SJSA1 (cell line): ENCODE measurements around the gene ARHGEF2. TPM values are rescaled to one million over a fixed set of nuclear protein-coding genes. Genes with fewer than 3 reads are reported as not detected.
A peak's percentile ranks its signal among the peaks of the same experiment; 100 is the strongest.
"Not testable (repeated sequence)": the region's sequence is repeated elsewhere in the genome, so short reads cannot be mapped to it uniquely, and the experiment has no call there.

Source experiments
- DNase-seq, 2 experiments: peaks; one replicate each; pipeline ENCODE4 v3.0.0-alpha.2; 2015 to 2020; ENCODE audit warnings: low spot score in 2 of 2, low read depth in 1 of 2
- H3K27ac ChIP-seq: fragments of 250-450 bp; sonication (Bioruptor Pico); 2 replicates; pipeline ENCODE4 v1.5.1; 2020; ENCODE audit warnings: mild to moderate bottlenecking, moderate library complexity
- H3K27me3 ChIP-seq: fragments of 250-450 bp; sonication (Bioruptor Pico); replicated peaks from 2 replicates; pipeline ENCODE4 v1.5.1; 2020; ENCODE audit warnings: mild to moderate bottlenecking, moderate library complexity
- H3K36me3 ChIP-seq: fragments of 250-450 bp; sonication (Bioruptor Pico); 2 replicates; pipeline ENCODE4 v1.5.1; 2020; ENCODE audit warnings: mild to moderate bottlenecking
- H3K4me1 ChIP-seq: fragments of 250-450 bp; sonication (Bioruptor Pico); replicated peaks from 2 replicates; pipeline ENCODE4 v1.6.1; 2021; ENCODE audit warnings: mild to moderate bottlenecking
- H3K4me3 ChIP-seq: fragments of 250-450 bp; sonication (Bioruptor Pico); 2 replicates; pipeline ENCODE4 v1.5.1; 2020; ENCODE audit warnings: mild to moderate bottlenecking
- H3K9me3 ChIP-seq: fragments of 250-450 bp; sonication (Bioruptor Pico); replicated peaks from 2 replicates; pipeline ENCODE4 v1.5.1; 2020; ENCODE audit warnings: mild to moderate bottlenecking
- total RNA-seq: library from RNA; depleted of rRNA; stranded (reverse); fragments of >200 nt; shearing (Covaris generic); gene quantifications from 2 replicates; pipeline ENCODE4 v1.2.3, GENCODE V29; 2014

The ARHGEF2 gene
- total RNA-seq, 1 experiment from 2014 or later: 81.1 TPM

DNA sequence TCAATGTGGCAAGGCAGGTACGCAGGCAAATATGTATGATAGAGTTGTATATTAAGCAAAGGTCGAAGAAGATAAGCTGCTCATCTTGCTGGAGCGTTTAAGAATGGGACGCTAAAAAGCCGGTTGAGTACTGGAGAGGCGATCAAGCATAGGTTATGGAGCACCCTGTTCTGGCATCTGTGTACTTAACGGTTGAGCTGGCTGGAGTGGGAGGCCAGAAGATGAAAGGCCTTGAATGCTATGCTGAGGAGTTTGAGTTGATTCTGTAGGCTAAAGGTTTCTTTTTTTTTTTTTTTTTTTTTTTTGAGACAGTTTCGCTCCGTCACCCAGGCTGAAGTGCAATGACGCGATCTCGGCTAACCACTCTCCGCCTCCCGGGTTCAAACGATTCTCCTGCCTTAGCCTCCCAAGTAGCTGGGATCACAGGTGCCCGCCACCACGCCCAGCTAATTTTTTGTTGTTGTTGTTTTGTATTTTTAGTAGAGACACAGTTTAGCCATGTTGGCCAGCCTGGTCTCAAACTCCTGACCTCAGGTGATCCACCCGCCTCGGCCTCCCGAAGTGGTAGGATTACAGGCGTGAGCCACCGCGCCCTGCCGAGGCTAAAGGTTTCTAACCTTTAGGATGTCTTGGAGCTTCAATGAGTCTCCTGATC lies 43.3 kb downstream of the ARHGEF2 start:
- Histone ChIP-seq H3K36me3 (peaks cover 41% of the 10 kb centered on the region), H3K27ac (peak overlapping the region; percentile 58), H3K27me3 (no peaks in the 10 kb centered on the region), H3K4me3 (peak overlapping the region; percentile 55), H3K4me1 (peaks cover 31% of the 10 kb centered on the region), H3K9me3 (no peaks in the 10 kb centered on the region)
- no peak for DNase-seq

DNA sequence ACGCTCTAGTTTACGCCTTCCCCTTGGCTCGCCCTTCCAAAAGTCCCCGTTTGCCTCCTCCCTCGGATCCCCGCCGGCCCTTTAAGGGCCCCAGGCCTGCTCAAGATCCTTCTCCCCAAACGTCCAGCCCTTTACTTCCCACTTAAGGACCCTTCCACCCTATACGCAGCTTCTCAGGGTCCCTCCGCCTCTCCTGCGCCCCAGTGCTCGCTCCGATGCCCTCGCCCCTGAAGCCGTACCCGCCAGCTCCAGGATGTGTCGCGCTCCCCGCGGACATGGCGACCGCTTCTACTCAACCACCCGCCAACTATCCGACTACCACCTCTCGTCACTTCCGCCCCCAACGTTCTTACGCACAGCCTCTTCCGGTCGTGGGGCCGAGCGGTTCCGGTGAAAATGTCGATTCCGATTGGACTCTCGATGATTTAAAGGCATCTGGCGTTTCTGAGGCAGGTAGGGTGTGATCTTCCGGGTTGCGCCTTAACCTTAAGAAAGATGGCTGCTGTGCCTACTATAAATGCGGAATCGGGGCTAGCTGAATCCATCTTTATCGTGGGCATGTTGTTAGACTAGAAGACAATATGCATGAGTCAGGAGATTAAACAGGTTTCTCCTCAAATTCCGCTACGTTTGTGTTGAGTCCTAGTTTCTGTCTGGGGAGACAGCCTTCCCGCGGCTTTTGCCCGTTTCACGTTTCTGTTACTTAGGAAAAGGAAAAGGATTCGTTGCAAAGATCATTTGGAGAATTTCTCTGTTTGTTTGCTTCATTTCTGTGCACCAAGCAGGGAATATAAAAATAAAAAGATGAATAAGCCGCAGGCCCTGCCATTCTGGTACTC lies 44.0 kb downstream of the ARHGEF2 start, which contains the start of gene KHDC4:
Gene KHDC4, minus strand, starts transcription at position 317 of the 839 bp plus-strand sequence. Its CDS starts 40 bp downstream, at position 277.
- Histone ChIP-seq H3K9me3 (no peaks in the 10 kb centered on the region), H3K36me3 (peaks cover 48% of the 10 kb centered on the region), H3K4me1 (peaks cover 30% of the 10 kb centered on the region), H3K27me3 (no peaks in the 10 kb centered on the region), H3K27ac (peak within 1 kb of the TSS; percentile 60), H3K4me3 (peak within 1 kb of the TSS; percentile 55)
- DNase-seq: peak; percentile 96 to 97

DNA sequence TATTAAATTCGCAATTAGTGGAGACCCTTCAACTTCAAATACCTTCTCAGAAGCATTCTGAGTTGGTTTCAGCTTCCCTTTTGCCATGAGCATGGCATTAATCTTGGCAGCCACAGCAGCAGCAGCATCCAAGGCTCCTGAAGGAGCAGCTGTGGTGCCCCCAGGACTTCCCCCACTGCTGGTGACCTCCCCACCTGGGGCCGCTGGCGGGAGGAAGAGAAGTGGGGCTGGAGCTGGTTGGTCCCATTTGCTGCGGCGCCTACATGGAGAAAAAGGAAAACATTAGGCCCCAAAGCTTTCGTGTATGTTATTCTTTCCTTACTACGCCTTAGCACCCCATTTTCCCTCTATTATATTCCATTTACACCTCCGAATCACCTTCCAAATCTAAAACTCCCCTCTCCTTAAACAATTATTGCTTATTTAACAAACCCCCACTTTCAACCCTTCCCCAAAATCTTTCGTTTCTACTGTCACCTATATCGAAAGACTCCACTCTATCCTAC lies 44.7 kb downstream of the ARHGEF2 start:
- H3K4me1 ChIP-seq: peaks cover 30% of the 10 kb centered on the region
- H3K27ac ChIP-seq: peak overlapping the region; percentile 60
- no peaks in the 10 kb centered on the region for H3K27me3 ChIP-seq
- DNase-seq: no peak
- H3K4me3 ChIP-seq: peak overlapping the region; percentile 55
- H3K9me3 ChIP-seq: no peaks in the 10 kb centered on the region
- peaks cover 55% of the 10 kb centered on the region for H3K36me3 ChIP-seq

DNA sequence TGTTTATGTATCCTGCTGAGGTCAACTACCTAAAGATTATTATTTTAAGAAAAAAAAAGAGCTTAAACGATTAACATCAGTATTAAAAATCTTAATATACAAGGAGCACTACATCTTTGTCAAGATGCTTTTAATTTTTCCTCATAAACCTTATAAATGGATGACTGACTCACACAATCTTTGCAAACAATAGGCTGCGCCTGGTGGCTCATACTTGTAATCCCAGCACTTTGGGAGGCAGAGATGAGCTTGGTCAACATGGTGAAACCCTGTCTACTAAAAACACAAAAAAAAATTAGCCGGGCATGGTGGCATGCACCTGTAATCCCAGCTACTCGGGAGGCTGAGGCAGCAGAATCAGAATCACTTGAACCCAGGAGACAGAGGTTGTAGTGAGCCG lies 45.9 kb downstream of the ARHGEF2 start:
- H3K4me3 ChIP-seq: peak overlapping the region; percentile 55
- H3K9me3 ChIP-seq: no peaks in the 10 kb centered on the region
- H3K27me3 ChIP-seq: no peaks in the 10 kb centered on the region
- no peak for DNase-seq
- peaks cover 66% of the 10 kb centered on the region for H3K36me3 ChIP-seq
- H3K4me1 ChIP-seq: peaks cover 30% of the 10 kb centered on the region
- H3K27ac ChIP-seq: no peak overlapping the region

DNA sequence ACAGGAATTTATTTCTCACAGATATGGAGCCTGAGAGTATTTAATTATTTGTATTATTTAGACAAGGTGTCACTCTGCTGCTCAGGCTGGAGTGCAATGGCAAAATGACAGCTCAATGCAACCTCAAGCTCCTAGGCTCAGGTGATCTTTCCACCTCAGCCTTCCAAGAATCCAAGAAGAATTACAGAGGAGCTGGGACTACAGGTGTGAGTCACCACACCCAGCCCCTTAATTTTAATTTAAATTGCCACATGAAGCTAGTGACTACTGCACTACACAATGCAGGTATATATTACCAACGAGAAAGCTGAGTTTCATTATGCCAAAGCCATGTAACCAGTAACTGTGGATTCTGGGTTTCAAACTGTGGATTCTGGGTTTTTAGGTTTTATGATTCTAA lies 46.3 kb downstream of the ARHGEF2 start:
- peak overlapping the region; percentile 19; the same call in 1 of the 2 replicates for H3K27ac ChIP-seq
- H3K36me3 ChIP-seq: peaks cover 70% of the 10 kb centered on the region
- no peak for DNase-seq
- H3K4me1 ChIP-seq: peaks cover 30% of the 10 kb centered on the region
- H3K9me3 ChIP-seq: no peaks in the 10 kb centered on the region
- no peak overlapping the region for H3K4me3 ChIP-seq
- H3K27me3 ChIP-seq: no peaks in the 10 kb centered on the region

DNA sequence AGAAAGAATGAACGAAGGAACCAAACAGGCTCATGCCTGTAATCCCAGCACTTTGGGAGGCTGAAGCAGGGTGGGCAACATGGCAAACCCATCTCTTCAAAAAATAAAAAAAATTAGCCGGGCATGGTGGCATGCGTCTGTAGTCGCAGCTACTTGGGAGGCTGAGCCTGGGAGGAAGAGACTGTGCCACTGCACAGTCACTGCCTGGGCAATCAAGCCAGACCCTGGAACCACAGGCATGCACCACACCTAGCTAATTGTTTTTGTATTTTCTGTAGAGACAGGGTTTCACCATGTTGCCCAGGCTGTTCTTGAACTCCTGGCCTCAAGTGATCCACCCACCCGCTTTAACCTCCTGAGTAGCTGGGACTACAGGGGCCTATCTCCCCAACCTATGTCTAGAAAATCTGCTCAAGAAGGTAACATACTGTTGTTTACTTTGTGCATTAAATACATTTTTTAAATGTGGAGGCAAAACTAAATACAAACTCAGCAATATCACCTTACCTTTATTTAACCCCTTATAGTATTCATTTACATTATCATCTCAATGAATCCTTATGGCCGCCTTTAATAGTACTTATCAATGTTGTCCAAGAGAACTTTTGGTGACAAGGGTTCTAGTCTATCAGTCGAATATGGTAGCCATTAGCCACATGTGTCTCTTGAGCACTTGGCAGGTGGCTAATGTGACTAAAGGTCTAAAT lies 46.9 kb downstream of the ARHGEF2 start:
- Histone ChIP-seq H3K27me3 (no peaks in the 10 kb centered on the region), H3K4me3 (no peak overlapping the region)

DNA sequence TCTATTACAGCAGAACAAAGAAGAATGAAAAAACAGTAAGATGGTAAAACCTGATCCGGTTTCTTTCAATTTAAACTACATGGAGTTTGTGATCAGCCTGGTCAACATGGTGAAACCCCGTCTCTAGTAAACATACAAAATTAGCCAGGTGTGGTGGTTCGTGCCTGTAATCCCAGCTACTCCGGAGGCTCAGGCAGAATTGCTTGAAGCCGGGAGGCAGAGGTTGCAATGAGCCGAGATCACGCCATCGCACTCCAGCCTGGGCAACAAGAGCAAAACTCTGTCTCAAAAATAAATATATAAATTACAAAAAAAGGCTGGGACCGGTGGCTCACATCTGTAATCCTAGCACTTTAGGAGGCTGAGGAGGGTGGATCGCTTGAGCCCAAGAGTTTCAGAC lies 47.6 kb downstream of the ARHGEF2 start:
- peaks cover 84% of the 10 kb centered on the region for H3K36me3 ChIP-seq
- DNase-seq, H3K9me3 ChIP-seq, H3K27ac ChIP-seq, H3K27me3 ChIP-seq, H3K4me3 ChIP-seq: not testable (repeated sequence)
- peaks cover 30% of the 10 kb centered on the region for H3K4me1 ChIP-seq

More for the DNA sequence above, 46.9 kb downstream of the ARHGEF2 start:
- H3K27ac ChIP-seq: peak overlapping the region; percentile 19; the same call in 1 of the 2 replicates
- DNase-seq: no peak
- peaks cover 30% of the 10 kb centered on the region for H3K4me1 ChIP-seq
- peaks cover 76% of the 10 kb centered on the region for H3K36me3 ChIP-seq
- H3K9me3 ChIP-seq: no peaks in the 10 kb centered on the region

DNA sequence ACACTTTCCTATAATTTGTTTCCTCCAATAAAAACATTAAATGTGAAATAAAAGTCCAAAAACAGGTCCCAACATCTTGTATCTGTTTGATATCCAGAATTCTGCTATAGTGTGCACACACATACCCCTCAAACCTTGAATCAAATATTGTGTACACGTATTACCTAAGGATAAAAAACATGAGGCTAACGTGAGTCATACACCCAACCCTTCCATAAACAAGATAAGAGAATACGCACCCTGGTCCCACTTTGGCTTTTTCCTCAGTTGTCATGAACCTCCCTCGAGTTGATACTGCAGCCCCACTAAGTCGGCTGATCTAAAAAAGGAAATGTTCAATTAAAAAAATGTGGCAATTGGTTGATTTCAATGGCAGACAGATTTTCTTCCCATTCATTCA lies 49.3 kb downstream of the ARHGEF2 start:
- no peak for DNase-seq
- Histone ChIP-seq H3K27ac (no peak overlapping the region), H3K4me3 (no peak overlapping the region), H3K27me3 (no peaks in the 10 kb centered on the region), H3K4me1 (peaks cover 27% of the 10 kb centered on the region), H3K9me3 (no peaks in the 10 kb centered on the region), H3K36me3 (peaks cover 100% of the 10 kb centered on the region)

DNA sequence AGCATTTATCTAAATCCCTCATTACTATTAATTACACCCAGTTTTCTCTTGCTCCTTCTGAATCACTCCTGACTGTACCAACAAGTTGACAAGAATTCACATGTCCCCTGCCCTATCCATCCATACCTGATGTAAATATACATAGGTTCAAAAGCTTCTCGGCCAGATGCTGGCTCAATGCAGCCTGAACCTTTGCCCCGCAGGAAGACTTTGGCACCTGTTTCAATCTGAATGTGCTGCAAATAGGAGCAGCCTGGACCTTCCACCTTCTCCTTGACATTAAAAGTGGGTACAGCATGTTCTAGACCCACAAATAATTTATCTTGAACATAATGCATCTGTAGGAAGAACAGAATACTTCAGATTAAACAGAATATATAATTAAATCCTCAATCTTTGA lies 52.8 kb downstream of the ARHGEF2 start:
- DNase-seq: no peak
- Histone ChIP-seq H3K4me3 (no peak overlapping the region), H3K4me1 (peaks cover under 1% of the 10 kb centered on the region; the same call in 1 of the 2 replicates), H3K27ac (no peak overlapping the region), H3K27me3 (no peaks in the 10 kb centered on the region), H3K9me3 (no peaks in the 10 kb centered on the region), H3K36me3 (peaks cover 99% of the 10 kb centered on the region)

DNA sequence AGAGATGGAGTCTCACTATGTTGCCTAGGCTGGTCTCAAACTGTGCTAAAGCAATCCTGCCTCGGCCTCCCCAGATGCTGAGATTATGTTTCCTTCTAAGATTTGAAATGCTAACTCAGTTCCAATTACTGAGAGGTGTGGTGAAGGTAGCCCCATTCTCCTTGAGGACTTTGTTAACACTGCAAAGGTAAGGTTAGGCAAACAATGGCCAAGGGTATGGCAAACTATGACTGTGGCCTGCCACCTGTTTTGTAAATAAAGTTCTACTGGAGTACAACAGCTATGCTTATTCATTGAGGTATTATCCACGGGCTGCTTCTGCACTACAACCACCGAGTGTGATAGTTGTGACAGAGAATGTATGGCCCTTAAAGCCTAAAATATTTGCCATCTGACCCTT lies 57.6 kb downstream of the ARHGEF2 start:
- no peak overlapping the region for H3K4me3 ChIP-seq
- H3K27ac ChIP-seq: no peak overlapping the region
- H3K36me3 ChIP-seq: peaks cover 96% of the 10 kb centered on the region
- DNase-seq: no peak
- no peaks in the 10 kb centered on the region for H3K4me1 ChIP-seq
- H3K27me3 ChIP-seq: no peaks in the 10 kb centered on the region
- no peaks in the 10 kb centered on the region for H3K9me3 ChIP-seq

DNA sequence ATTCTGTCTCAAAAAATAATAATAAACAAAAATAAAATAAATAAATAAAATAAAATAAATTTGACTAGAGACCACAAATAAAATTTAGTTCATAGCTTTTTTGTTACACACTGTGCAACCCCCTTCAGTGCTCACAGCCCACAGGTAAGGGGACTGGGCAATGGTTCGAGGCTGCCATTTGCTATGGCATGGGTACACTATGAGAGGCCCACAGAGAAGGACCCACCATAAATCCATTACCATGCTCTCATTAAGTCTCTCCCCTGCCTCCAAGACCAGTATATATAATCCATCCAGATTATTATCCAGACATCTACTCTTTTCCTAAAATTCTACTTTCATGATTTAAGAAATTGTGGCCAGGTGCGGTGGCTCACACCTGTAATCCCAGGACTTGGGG lies 58.5 kb downstream of the ARHGEF2 start:
- Histone ChIP-seq H3K4me3 (no peak overlapping the region), H3K4me1 (peaks cover 6% of the 10 kb centered on the region; the same call in 1 of the 2 replicates), H3K36me3 (peaks cover 96% of the 10 kb centered on the region), H3K9me3 (no peaks in the 10 kb centered on the region), H3K27ac (no peak overlapping the region), H3K27me3 (no peaks in the 10 kb centered on the region)
- DNase-seq: no peak

DNA sequence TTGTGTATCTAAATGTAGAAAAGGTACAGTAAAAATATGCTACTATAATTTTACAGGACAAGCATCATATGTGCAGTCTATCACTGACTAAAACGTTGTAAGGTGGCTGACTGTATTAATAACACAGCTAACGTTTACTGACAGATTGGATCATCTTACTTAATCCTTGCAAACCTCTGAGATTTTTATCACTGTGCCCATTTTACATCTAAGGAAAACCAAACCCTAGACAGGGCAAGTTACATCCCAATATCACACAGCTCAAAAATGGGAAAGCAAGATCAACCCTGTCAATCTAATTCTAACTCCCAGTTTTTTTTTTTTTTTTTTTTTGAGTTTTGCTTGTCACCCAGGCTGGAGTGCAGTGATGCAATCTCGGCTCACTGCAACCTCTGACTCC lies 59.7 kb downstream of the ARHGEF2 start:
- no peaks in the 10 kb centered on the region for H3K9me3 ChIP-seq
- DNase-seq: no peak
- no peak overlapping the region for H3K4me3 ChIP-seq
- H3K36me3 ChIP-seq: peaks cover 96% of the 10 kb centered on the region
- no peaks in the 10 kb centered on the region for H3K27me3 ChIP-seq
- H3K27ac ChIP-seq: no peak overlapping the region
- H3K4me1 ChIP-seq: peaks cover 6% of the 10 kb centered on the region; the same call in 1 of the 2 replicates

DNA sequence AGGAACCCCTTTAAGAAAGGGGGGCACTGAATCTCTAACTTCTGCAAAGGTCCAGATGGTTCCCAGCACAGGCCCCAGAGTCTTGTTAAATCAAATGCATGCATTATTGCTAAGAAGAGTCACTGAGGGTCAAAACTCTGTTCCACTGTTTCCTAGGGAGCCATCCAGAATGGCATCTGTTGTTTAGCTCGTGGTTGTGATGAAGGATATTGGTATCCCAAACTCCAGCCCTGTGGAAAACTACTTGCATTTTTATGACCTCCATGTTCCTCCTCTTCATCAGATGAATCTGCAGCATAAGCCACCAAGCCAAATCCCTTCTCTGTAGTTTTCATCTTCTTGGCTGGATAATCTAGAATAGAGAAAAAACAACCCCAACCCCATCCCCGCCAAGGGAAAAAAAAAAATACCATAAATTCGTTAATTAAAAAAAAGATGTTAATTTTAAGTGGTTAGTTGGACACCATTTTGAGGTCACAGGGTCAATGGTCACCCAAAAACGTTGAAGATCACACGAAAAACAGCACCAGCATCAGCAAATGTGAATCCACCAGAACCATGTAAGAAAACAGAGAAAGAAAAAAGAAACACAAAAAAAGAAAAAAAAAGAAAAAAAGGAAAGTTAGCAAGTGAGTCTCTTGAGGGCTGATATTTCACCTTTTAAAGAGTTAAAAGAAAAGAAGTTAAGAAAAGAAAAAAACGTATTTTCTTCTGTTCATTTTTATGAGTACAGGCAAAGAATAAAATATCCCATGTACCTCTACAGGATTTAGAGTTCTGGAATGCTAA lies 64.2 kb downstream of the ARHGEF2 start:
- Histone ChIP-seq H3K27ac (no peak overlapping the region), H3K9me3 (no peaks in the 10 kb centered on the region), H3K4me1 (peaks cover 22% of the 10 kb centered on the region), H3K36me3 (peaks cover 87% of the 10 kb centered on the region), H3K4me3 (no peak overlapping the region), H3K27me3 (no peaks in the 10 kb centered on the region)
- no peak for DNase-seq
